Measurements from ENCODE around the gene ZNF277.
A peak's percentile ranks its signal among the peaks of the same experiment; 100 is the strongest.

The ZNF277 gene, protein sequence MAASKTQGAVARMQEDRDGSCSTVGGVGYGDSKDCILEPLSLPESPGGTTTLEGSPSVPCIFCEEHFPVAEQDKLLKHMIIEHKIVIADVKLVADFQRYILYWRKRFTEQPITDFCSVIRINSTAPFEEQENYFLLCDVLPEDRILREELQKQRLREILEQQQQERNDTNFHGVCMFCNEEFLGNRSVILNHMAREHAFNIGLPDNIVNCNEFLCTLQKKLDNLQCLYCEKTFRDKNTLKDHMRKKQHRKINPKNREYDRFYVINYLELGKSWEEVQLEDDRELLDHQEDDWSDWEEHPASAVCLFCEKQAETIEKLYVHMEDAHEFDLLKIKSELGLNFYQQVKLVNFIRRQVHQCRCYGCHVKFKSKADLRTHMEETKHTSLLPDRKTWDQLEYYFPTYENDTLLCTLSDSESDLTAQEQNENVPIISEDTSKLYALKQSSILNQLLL

DNA sequence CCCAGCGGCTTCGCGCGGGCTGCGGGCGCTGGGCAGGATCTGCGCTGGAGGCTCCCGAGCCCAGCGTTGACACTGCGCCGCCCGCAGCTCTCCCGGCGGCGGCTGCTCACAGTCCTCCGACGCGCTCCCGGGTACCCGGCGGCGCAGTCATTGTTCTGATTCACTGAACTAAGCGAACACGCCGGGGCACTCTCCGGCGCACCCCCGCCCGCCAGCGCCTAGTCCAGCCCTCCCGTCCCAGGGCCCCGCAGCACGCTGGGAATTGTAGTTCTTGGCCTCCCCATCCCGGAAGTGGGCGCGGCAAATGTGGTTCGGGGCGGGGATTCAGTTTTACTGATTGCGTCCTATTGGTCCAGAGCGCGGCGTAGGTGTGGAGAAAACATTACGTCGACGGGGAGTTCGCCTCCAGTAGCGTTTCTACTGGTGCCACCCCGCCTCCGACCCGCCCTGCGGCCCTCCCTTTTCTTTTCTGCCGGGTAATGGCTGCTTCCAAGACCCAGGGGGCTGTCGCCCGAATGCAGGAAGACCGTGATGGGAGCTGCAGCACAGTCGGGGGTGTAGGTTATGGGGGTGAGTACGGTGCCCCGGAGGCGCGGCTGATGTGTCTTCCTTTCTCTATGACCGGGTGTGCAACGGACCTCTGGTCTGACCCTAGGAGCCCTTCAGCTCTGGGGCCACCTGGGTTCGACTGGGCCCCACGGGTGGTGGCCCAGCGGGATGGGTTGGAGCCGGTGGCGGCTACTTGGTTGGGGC is at the start of gene ZNF277, which contains the start of gene DOCK4:
Gene ZNF277 (plus strand): TSS at position 458 of the 753 bp plus-strand sequence. CDS start 22 bp downstream, at position 480.
Gene DOCK4 (minus strand): TSS at position 162 of the 753 bp plus-strand sequence. CDS start 261 bp downstream, outside the sequence.
- Histone ChIP-seq H3K4me2 (ENCODE audit: low read length) (peak within 1 kb of the TSS; percentile 98), H3K27me3 (ENCODE audit: control insufficient read depth, low read length) (peaks cover 30% of the 10 kb centered on the region), H3F3A (ENCODE audit: control insufficient read depth, insufficient read depth) (no peaks in the 10 kb centered on the region), H3K27ac (ENCODE audit: low read depth, low read length) (no peak within 1 kb of the TSS), H3K4me3 (ENCODE audit: low read length) (peak within 1 kb of the TSS; percentile 89), H3K9me2 (replicated peaks; ENCODE audit: control insufficient read depth, low read length) (no peaks in the 10 kb centered on the region), H4K20me1 (ENCODE audit: control insufficient read depth, insufficient read depth, low read depth, low read length) (peaks cover 9% of the 10 kb centered on the region; the same call in 1 of the 2 replicates), H3K36me3 (ENCODE audit: control insufficient read depth, low read length) (peaks cover 3% of the 10 kb centered on the region; the same call in 1 of the 2 replicates), H3K79me2 (ENCODE audit: control insufficient read depth, low read length) (peaks cover 42% of the 10 kb centered on the region), H3K4me1 (ENCODE audit: control insufficient read depth, low read length) (peaks cover 35% of the 10 kb centered on the region), H3K9me3 (ENCODE audit: control insufficient read depth, insufficient read depth, low read length) (no peaks in the 10 kb centered on the region)
- no peak for TF ChIP-seq EZH2phosphoT487 (IDR thresholded peaks at IDR 0.05; ENCODE audit: borderline replicate concordance, low read length)
- TF ChIP-seq, protein P1, sequence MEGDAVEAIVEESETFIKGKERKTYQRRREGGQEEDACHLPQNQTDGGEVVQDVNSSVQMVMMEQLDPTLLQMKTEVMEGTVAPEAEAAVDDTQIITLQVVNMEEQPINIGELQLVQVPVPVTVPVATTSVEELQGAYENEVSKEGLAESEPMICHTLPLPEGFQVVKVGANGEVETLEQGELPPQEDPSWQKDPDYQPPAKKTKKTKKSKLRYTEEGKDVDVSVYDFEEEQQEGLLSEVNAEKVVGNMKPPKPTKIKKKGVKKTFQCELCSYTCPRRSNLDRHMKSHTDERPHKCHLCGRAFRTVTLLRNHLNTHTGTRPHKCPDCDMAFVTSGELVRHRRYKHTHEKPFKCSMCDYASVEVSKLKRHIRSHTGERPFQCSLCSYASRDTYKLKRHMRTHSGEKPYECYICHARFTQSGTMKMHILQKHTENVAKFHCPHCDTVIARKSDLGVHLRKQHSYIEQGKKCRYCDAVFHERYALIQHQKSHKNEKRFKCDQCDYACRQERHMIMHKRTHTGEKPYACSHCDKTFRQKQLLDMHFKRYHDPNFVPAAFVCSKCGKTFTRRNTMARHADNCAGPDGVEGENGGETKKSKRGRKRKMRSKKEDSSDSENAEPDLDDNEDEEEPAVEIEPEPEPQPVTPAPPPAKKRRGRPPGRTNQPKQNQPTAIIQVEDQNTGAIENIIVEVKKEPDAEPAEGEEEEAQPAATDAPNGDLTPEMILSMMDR (IDR thresholded peaks at IDR 0.05; ENCODE audit: low read depth, low read length, poor library complexity, severe bottlenecking), result no peak

DNA sequence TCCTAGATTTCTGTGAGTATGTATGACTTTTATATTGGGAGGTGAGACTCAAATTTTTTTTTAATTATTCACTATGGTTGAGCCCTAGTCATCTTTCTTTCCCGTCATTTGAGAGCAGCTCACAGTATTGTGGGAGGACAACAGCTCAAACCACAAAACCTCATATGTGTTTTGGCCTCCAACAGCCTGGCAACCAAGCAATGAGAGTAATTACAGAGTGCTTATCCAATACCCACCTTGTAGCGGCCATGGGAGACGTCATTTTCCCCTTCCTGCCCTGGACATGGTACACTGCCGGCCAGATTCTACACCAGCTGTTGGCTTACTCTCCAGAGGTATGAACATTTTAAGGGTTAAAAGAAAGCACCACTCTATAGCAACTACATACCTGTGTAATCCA is 49.4 kb upstream of the ZNF277 start:
- Histone ChIP-seq H3K36me3 (ENCODE audit: control insufficient read depth, low read length) (no peaks in the 10 kb centered on the region), H4K20me1 (ENCODE audit: control insufficient read depth, insufficient read depth, low read depth, low read length) (no peaks in the 10 kb centered on the region), H3K4me3 (ENCODE audit: low read length) (no peak overlapping the region), H3K4me1 (ENCODE audit: control insufficient read depth, low read length) (no peaks in the 10 kb centered on the region), H3K79me2 (ENCODE audit: control insufficient read depth, low read length) (no peaks in the 10 kb centered on the region), H3K9me2 (replicated peaks; ENCODE audit: control insufficient read depth, low read length) (no peaks in the 10 kb centered on the region), H3F3A (ENCODE audit: control insufficient read depth, insufficient read depth) (no peaks in the 10 kb centered on the region), H3K27me3 (ENCODE audit: control insufficient read depth, low read length) (peaks cover 8% of the 10 kb centered on the region; the same call in 1 of the 2 replicates), H3K9me3 (ENCODE audit: control insufficient read depth, insufficient read depth, low read length) (no peaks in the 10 kb centered on the region), H3K4me2 (ENCODE audit: low read length) (no peak overlapping the region), H3K27ac (ENCODE audit: low read depth, low read length) (no peak overlapping the region)
- TF ChIP-seq, protein P1 (IDR thresholded peaks at IDR 0.05; ENCODE audit: low read depth, low read length, poor library complexity, severe bottlenecking), result no peak

DNA sequence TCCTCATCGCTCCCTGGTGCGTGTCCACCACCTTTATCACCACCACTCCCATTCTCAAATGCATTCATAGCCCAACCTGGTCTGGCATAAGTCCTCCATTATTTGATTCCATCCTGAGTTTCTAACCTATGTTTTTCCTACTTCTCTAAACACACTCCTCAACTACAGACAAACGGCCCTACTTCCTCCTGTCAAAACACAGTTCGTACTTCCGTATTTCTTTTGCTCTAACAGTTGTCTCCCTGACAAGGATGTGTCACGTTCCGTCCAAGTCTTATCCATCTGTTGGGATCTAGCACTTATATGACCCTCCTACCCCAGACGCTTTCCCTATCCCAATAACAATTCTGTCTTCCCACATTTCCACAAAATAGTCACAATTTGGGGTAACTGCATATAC is 47.1 kb upstream of the ZNF277 start:
- no peak for TF ChIP-seq EZH2phosphoT487 (IDR thresholded peaks at IDR 0.05; ENCODE audit: borderline replicate concordance, low read length)
- TF ChIP-seq, protein P1 (IDR thresholded peaks at IDR 0.05; ENCODE audit: low read depth, low read length, poor library complexity, severe bottlenecking), result no peak
- Histone ChIP-seq H3K27ac (ENCODE audit: low read depth, low read length) (no peak overlapping the region), H3K9me3 (ENCODE audit: control insufficient read depth, insufficient read depth, low read length) (no peaks in the 10 kb centered on the region), H3K4me1 (ENCODE audit: control insufficient read depth, low read length) (no peaks in the 10 kb centered on the region), H3K36me3 (ENCODE audit: control insufficient read depth, low read length) (no peaks in the 10 kb centered on the region), H3K27me3 (ENCODE audit: control insufficient read depth, low read length) (peaks cover 4% of the 10 kb centered on the region; the same call in 1 of the 2 replicates), H3K9me2 (replicated peaks; ENCODE audit: control insufficient read depth, low read length) (no peaks in the 10 kb centered on the region), H3K79me2 (ENCODE audit: control insufficient read depth, low read length) (no peaks in the 10 kb centered on the region), H3F3A (ENCODE audit: control insufficient read depth, insufficient read depth) (no peaks in the 10 kb centered on the region), H3K4me3 (ENCODE audit: low read length) (no peak overlapping the region), H3K4me2 (ENCODE audit: low read length) (no peak overlapping the region), H4K20me1 (ENCODE audit: control insufficient read depth, insufficient read depth, low read depth, low read length) (no peaks in the 10 kb centered on the region)

Data from DOHH2 (cell line).